ENCODE results near the gene RER1.

Gene RER1

DNA sequence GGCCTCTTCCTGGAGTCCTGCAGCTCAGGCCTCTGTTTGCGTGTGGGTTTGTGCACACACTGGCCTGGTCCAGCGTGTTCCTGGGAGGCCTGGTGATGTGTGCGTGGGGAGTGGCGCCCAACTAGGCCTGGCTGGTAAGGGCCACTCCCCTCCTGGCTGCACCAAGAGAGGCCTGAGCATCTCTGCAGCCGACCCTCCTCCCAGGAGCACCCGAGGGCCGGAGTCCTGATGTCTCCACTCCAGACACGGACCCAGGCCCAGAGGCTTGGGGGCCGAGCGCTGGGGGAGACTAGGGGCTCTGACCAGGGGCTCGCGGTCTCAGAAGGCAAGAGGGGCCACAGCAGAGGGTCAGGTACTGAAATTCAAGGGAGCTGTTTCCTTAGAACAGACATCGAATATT is 33.6 kb upstream of the RER1 start:
- TF ChIP-seq, protein P1, sequence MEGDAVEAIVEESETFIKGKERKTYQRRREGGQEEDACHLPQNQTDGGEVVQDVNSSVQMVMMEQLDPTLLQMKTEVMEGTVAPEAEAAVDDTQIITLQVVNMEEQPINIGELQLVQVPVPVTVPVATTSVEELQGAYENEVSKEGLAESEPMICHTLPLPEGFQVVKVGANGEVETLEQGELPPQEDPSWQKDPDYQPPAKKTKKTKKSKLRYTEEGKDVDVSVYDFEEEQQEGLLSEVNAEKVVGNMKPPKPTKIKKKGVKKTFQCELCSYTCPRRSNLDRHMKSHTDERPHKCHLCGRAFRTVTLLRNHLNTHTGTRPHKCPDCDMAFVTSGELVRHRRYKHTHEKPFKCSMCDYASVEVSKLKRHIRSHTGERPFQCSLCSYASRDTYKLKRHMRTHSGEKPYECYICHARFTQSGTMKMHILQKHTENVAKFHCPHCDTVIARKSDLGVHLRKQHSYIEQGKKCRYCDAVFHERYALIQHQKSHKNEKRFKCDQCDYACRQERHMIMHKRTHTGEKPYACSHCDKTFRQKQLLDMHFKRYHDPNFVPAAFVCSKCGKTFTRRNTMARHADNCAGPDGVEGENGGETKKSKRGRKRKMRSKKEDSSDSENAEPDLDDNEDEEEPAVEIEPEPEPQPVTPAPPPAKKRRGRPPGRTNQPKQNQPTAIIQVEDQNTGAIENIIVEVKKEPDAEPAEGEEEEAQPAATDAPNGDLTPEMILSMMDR (conservative IDR thresholded peaks at IDR 0.05; ENCODE audit: control insufficient read depth, insufficient read depth, low read depth, low read length): no peak
- no peak for DNase-seq (ENCODE audit: low read depth)
- no peak overlapping the region for H3K4me3 ChIP-seq (ENCODE audit: control insufficient read depth, low read depth, low read length)

DNA sequence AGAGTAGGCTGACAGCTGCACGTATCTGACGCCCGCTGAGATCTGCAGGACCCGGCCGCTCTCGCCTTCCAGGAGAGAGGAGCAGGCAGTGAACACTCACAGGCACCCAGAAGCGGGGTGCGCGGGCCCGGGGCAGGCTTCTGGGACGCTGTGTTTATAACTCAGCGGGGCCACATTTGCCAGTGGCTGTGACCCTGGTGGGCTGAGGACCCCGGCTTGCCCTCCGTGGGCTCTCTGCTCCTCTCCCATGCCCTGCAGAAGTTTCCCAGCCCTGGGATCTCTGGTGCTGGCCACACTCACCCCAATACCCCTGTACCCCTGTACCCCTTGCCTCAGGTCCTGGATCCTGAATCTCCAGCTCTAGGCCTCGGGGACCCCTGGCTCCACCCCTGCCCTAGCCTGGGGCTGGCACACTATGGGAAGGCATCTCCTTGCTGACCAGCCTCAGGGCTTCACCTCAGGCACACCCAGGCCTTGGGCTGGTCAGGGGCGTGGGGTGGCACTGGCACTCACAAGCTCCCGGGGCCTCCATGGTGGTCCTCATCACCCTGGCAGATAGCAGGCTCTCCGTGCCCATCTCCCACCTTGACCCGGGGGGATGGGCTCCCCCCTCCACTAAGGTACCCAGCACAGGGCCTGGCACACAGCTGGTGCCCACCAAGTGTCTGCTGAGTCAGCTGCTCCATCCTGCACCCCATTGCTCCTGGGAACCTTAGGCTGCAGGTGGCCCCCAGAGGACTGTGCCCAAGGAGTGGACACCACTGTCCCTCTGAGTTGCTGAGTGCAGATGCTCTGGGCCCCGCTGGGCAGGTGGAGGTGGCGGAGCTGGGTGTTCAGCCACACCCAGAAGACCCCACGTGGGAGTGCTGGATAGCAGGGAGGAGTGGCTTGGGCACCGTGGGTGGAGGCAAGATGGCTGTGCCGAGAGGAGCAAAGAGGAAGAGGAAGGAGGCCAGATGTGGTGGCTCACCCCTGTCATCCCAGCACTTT is 32.7 kb upstream of the RER1 start:
- no peak overlapping the region for H3K4me3 ChIP-seq (ENCODE audit: control insufficient read depth, low read depth, low read length)
- no peak for DNase-seq (ENCODE audit: low read depth)
- TF ChIP-seq, protein P1 (conservative IDR thresholded peaks at IDR 0.05; ENCODE audit: control insufficient read depth, insufficient read depth, low read depth, low read length): no peak

DNA sequence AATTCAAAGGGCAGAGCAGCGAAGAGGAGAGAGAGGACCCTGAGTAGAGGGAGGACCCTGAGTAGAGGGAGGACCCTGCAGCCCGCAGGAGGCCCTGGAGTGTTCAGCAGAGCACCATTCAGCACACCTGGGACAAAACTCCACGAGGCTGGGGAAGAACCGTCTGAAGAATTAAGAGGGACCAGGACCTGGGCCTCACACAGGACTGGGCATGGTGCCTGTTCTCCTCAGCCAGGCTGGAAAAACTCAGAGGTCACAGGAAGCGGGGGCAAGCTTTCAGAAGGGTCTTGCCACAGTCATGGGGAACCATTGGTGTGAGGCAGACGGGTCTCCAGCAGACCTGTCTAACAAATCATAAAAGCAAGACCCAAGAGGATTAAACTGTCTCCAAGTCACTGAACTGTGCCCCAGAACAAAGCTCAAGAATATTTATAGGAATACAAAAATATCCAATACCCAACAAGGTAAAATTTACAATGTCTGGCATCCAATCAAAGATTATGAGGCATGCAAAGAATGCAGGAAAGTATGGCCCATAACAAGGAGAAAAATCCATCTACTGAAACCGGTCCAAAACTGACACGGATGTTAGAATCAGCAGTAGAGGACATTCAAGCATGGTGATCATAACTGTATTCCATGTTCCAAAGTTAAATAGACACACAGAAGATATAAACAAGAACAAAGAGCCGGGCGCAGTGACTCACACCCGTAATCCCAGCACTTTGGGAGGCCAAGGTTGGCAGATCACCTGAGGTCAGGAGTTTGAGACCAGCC is 30.9 kb upstream of the RER1 start:
- H3K4me3 ChIP-seq (ENCODE audit: control insufficient read depth, low read depth, low read length): no peak overlapping the region
- no peak for DNase-seq (ENCODE audit: low read depth)
- TF ChIP-seq, protein P1 (conservative IDR thresholded peaks at IDR 0.05; ENCODE audit: control insufficient read depth, insufficient read depth, low read depth, low read length): no peak

DNA sequence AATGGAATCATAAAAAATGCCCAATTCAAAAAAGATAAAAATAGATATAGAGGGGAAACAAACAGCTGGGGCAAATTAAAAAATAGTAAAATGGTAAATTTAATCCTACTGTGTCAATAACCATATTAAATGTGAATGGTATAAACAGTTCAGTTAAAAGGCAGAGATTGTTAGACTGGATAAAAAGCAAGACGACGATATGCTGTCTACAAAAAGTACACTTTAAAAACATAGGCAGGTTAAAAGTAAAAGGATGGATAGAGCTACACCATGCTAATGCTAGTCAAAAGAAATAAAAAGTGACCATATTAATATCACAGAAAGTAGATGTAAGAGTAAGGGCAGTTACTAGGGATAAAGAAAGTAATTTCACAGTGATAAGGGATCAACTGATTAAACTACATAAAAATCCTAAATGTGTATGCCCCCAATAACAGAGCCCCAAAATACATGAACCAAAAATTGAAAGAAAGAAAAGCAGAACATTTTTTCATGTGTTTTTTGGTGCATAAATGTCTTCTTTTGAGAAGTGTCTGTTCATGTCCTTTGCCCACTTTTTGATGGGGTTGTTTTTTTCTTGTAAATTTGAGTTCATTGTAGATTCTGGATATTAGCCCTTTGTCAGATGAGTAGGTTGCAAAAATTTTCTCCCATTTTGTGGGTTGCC is 27.7 kb upstream of the RER1 start:
- H3K4me3 ChIP-seq (ENCODE audit: control insufficient read depth, low read depth, low read length): no peak overlapping the region
- DNase-seq (ENCODE audit: low read depth): no peak
- TF ChIP-seq, protein P1 (conservative IDR thresholded peaks at IDR 0.05; ENCODE audit: control insufficient read depth, insufficient read depth, low read depth, low read length): no peak

DNA sequence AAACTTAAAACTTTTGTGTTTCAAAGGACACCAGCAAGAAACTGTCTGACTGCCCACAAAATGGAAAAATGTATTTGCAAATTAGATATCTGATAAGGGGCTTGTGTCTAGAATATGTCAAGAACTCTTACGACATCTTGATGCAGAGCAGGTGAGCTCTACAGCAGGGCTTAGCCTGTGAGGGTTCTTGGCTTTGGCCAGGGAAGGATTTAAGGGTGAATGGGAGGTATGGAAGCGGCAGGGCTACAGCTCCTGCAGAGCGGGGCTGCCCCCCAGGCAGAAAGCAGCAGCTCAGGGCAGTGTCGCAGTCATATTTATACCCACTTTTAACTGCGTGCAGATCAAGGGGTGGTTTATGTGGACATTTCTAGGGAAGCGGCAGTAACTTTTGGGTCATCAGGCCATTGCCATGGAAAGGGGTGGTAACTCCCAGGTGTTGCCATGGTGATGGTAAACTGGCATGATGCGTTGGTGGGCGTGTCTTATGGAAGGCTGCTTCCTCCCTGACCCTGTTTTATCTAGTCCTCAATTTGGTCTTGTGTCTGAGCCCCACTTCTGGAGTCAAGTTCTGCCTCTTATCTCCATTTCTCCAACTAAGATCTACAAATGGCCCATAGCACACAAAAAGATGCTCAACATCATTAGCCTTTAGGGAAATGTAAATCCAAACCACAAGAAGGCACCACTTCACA is 23.4 kb upstream of the RER1 start:
- TF ChIP-seq, protein P1 (conservative IDR thresholded peaks at IDR 0.05; ENCODE audit: control insufficient read depth, insufficient read depth, low read depth, low read length): no peak
- DNase-seq (ENCODE audit: low read depth): no peak
- no peak overlapping the region for H3K4me3 ChIP-seq (ENCODE audit: control insufficient read depth, low read depth, low read length)

Data from fibroblast of mammary gland (primary cell).